Measurements from ENCODE around the gene UNC13A. TPM values are rescaled to one million over a fixed set of nuclear protein-coding genes. Genes with fewer than 3 reads are reported as not detected.

Gene UNC13A
- total and polyA plus RNA-seq, 12 donors, result 0.57 to 9.7 (median 1.8) TPM

GRCh38 chr19:17626456-17627015, 61.6 kb downstream of the UNC13A start:
- H3K36me3 ChIP-seq (replicated peaks in 1 of 2), result no peaks in the 10 kb centered on the region
- TF ChIP-seq POLR2A (IDR thresholded peaks at IDR 0.05), result no peak
- TF ChIP-seq CTCF (IDR thresholded peaks at IDR 0.05), result no peak
- H3K27me3 ChIP-seq, result no peaks in the 10 kb centered on the region
- intact Hi-C loops (cut with DNase I), result no loop called here
- H3K4me1 ChIP-seq (replicated peaks in 1 of 2), result no peaks in the 10 kb centered on the region
- no peak overlapping the region for H3K4me3 ChIP-seq
- no peak for DNase-seq
- H3K9me3 ChIP-seq (replicated peaks in 1 of 3), result no peaks in the 10 kb centered on the region
- WGBS, 4 donors, result 68 to 80% (median 77%) methylated on average over 9 to 12 of the region's 12 CpGs
- H3K27ac ChIP-seq, result no peak overlapping the region

GRCh38 chr19:17625980-17626379, 62.2 kb downstream of the UNC13A start:
- no peak for TF ChIP-seq CTCF (IDR thresholded peaks at IDR 0.05)
- no peak for TF ChIP-seq POLR2A (IDR thresholded peaks at IDR 0.05)
- intact Hi-C loops (cut with DNase I), result no loop called here
- 64 to 78% (median 76%) methylated on average over 2 of the region's 2 CpGs for WGBS, 4 donors
- H3K27ac ChIP-seq, result no peak overlapping the region
- no peaks in the 10 kb centered on the region for H3K27me3 ChIP-seq
- H3K9me3 ChIP-seq (replicated peaks in 1 of 3), result no peaks in the 10 kb centered on the region
- no peaks in the 10 kb centered on the region for H3K4me1 ChIP-seq (replicated peaks in 1 of 2)
- H3K36me3 ChIP-seq (replicated peaks in 1 of 2), result no peaks in the 10 kb centered on the region
- no peak for DNase-seq
- H3K4me3 ChIP-seq, result no peak overlapping the region

- intact Hi-C loops (cut with DNase I), result no loop called here
Observed at GRCh38 chr19:17625043-17625442, 63.1 kb downstream of the UNC13A start.

GRCh38 chr19:17624314-17624991, 63.7 kb downstream of the UNC13A start:
- H3K27me3 ChIP-seq, result no peaks in the 10 kb centered on the region
- no peaks in the 10 kb centered on the region for H3K4me1 ChIP-seq (replicated peaks in 1 of 2)
- TF ChIP-seq CTCF (IDR thresholded peaks at IDR 0.05) (no peak), POLR2A (IDR thresholded peaks at IDR 0.05) (no peak)
- WGBS, 4 donors, result 83 to 89% (median 85%) methylated on average over 12 to 16 of the region's 16 CpGs
- H3K9me3 ChIP-seq (replicated peaks in 1 of 3), result no peaks in the 10 kb centered on the region
- DNase-seq, result no peak
- intact Hi-C loops (cut with DNase I), result no loop called here
- no peaks in the 10 kb centered on the region for H3K36me3 ChIP-seq (replicated peaks in 1 of 2)
- no peak overlapping the region for H3K4me3 ChIP-seq
- H3K27ac ChIP-seq, result no peak overlapping the region

More at GRCh38 chr19:17625043-17625442, 63.1 kb downstream of the UNC13A start:
- 81 to 92% (median 87%) methylated on average over 1 of the region's 1 CpG for WGBS, 4 donors
- Histone ChIP-seq H3K4me3 (no peak overlapping the region), H3K4me1 (replicated peaks in 1 of 2) (no peaks in the 10 kb centered on the region), H3K27me3 (no peaks in the 10 kb centered on the region), H3K36me3 (replicated peaks in 1 of 2) (no peaks in the 10 kb centered on the region), H3K27ac (no peak overlapping the region), H3K9me3 (replicated peaks in 1 of 3) (no peaks in the 10 kb centered on the region)
- no peak for TF ChIP-seq CTCF (IDR thresholded peaks at IDR 0.05)
- TF ChIP-seq POLR2A (IDR thresholded peaks at IDR 0.05), result no peak
- DNase-seq, result no peak

Data from adrenal gland (tissue), 12 donors.